NCI-H146 treated with DMSO at 0.1 percent for 48 hours (cell line): ENCODE measurements around the gene HOXA7.

Experiments
- DNase-seq: peaks from one replicate; lab custom pipeline; 2025; ENCODE audit not compliant: unreplicated experiment; lab: John Stamatoyannopoulos, UW

HOXA7 gene

GRCh38 chr7:27137640-27138315 lies 18.7 kb downstream of the HOXA7 start:
- DNase-seq, result no peak

- DNase-seq, result no peak
These were observed 22.1 kb downstream of the HOXA7 start for GRCh38 chr7:27134392-27134791.

DNA sequence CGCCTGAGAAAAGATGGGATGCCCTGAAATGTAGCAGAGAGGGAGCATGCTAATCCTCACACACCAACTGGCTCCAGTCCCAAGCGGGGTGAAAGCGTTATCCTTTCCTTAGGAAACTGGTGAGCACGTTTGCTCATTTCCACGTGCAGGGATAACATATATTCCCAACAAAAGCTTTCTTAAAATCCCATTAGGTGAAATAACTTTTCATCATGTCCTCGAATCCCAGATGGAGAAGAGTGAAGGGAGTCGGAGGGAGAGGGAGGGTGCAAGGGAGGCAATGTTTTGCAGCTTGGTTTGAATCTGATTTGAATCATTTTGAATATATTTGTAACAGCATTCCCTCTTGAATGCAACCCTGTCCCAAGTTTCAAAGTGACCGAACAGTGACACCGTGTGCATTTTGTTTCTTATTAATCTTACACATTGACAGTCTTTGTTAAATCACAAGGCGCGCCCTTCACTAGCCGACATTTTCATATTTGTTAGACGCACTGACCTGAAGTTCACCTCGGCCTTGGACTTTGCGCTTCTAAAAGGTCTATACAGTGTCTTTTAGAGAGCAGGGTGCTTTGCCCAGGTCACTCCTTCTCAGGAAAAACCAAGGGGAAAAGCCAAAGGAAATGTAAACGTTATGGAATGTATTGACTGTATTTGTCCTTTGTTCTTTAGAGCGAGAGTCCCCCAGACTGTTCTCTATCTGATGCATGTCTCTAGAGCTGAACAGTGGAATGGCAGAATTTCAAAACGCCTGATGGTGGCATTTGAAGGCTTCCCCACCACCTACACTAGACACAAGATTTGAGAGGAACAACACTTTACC lies 22.9 kb downstream of the HOXA7 start:
- no peak for DNase-seq

GRCh38 chr7:27132978-27133377 lies 23.5 kb downstream of the HOXA7 start:
- DNase-seq, result no peak

DNA sequence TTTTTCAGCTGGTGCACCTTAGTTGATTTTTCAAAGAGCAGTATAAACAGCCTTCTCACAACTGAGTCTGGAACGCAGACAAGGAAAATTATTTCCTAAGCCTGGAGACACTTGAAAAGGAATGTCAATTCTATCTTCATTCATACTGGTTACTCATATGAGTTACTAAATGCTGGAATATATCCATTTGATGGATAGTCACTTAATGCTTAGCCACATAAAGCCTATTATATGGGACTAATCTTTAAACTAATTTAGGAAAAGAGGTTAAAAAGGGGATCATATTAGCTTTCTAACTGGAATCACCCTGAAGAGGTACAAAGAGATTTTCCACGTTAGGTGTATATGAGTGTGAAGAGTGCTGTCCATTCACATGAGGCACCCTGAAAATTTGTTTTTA lies 24.3 kb downstream of the HOXA7 start:
- no peak for DNase-seq

DNA sequence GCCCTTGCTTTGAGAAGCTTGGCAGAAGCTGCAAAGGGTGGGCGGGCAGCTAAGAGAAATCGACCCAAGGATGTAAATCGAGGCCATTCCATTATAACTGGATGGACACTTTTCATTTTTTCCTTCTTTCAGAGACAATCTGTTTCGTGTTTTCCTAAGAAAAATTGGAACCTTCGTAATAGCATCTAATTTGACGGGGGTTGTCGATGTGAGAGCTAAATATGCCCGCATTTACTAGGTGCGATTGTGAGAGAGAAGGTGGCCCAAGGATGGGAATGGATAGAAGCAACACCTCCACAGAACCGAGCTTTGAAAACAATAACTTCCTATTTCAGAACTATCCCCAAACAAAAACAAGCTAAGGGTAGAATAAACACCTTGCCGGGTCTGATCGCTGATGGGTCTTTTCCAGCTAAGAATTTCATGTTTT lies 25.1 kb downstream of the HOXA7 start:
- no peak for DNase-seq

- no peak for DNase-seq
These were observed 25.7 kb downstream of the HOXA7 start, which contains the start of gene HOXA4 for GRCh38 chr7:27130540-27131389. TSS of gene HOXA4 (minus strand) at chr7:27130757. CDS start at chr7:27130733, 24 bp downstream.

DNA sequence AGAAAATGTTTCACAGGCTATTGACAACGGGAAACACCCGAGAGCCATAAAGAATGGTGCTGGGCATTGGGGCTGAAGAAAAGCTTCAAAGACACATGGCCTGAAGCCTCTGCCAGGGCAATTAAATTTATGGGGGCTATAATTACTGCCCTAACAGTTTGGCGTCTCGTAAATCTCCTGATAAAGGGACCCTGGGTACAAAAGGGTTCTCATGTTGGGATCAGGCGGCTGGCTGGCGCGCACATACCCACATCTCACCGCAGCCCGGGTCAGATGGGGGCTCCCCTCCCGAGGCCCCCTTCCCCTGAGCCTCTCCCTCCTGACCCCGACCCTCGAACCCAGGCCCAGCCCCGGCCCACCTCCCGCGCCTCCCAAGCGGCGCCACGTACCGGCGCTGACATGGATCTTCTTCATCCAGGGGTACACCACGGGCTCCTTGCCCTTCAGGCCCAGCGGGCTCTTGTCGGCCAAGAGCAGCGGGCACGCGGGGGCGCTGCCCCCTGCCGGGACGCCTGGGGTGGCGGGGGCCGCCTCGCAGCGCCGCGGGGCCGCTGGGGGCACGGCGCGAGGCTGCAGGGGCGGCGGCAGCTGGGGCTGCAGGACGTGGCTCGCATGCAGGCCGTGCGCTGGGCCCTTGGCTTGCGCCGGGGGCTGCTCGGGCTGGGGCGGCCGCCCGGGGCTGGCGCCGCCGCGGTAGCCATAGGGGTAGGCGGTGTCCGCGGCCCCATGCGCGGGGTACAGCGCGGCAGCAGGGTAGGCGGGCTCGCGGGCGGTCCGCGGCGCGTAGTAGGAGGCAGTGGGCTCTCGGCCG lies 26.5 kb downstream of the HOXA7 start:
- no peak for DNase-seq

DNA sequence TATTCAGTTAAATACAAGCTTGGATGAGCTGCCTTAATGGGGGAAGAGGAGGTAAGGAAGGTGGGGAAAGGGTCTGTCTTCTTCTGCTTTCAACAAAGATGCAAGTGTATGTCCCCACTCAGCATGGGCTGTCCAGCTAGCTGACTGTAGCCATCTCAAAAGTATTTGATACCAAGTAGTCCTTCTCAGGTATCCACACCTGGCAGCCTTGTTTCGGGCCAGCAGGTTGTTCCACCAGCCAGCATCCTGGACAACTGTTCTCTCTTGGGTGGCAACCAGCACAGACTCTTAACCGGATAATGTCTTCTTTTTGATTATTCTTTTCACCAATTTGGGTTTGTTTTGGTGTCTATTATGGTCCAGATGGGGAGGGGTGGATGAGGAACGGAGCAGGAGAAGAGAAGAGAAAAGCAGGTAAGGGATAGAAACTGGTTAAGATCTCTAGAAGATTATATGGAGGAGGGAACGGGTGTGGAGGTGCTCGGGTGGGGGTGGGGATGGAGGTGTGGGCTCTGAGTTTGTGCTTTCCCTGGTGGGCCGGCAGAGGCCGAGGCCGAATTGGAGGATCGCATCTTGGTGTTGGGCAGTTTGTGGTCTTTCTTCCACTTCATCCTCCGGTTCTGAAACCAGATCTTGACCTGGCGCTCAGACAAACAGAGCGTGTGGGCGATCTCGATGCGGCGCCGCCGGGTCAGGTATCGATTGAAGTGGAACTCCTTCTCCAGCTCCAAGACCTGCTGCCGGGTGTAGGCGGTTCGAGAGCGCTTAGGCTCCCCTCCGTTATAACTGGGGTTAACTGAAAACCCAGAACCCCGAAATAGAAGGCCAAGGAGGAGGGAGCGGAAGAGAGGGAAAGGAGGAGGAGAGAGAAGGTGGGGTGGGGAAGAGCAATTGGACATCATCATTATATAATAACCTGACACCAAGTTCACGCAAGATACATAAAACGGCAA lies 27.4 kb downstream of the HOXA7 start:
- no peak for DNase-seq

DNA sequence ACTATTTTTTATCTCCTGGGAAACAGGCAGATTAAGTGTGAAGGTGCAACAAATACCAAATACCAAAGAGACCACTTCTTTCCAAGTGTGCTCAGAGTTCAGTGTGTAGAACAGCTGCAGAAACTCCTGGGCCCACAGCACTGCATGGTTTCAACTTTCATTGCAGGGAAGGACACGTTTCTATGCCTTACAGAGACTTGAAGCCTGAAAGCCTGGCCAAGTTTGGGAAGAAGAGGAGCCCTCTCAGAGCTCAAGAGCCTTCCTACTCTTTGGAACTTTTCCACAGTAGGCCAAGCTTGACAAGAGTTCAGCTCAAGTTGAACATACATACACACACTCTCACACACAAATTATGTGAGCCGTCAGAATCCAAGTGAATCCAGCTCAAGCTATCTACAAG lies 28.4 kb downstream of the HOXA7 start:
- no peak for DNase-seq

GRCh38 chr7:27126596-27127327 lies 29.7 kb downstream of the HOXA7 start:
- no peak for DNase-seq

DNA sequence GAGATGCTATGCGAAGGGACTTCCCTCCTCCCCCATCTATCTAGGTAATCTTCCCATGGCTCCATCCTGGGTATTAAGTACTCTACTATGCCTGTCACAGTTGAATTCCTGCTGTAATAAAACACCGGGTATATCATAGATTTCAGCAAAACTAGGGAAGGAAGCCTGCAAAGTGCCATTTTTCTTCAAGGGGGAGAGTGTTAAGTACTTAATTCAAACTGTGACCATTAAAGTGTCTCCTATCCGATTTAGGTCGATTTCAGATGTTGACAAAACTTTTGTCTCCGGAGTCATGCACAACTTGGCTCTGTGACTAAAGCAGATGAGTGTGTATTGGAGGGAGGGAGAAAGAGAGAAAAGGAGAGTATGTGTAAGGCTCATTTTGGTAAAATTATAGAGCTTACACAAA lies 30.5 kb downstream of the HOXA7 start:
- no peak for DNase-seq

GRCh38 chr7:27124902-27125689 lies 31.4 kb downstream of the HOXA7 start:
- no peak for DNase-seq

- no peak for DNase-seq
These were observed 32.2 kb downstream of the HOXA7 start for GRCh38 chr7:27124096-27124901.

GRCh38 chr7:27123477-27124053 lies 32.9 kb downstream of the HOXA7 start:
- no peak for DNase-seq

- no peak for DNase-seq
These were observed 33.4 kb downstream of the HOXA7 start for GRCh38 chr7:27123007-27123476.
